Esophagus squamous epithelium (tissue), 5 donors: ENCODE data around the gene HDDC2. TPM values are rescaled to one million over a fixed set of nuclear protein-coding genes. Genes with fewer than 3 reads are reported as not detected.

ENCODE experiments used
- DNase-seq: peaks from one replicate; lab custom pipeline; 2025; lab: John Stamatoyannopoulos, UW
- H3K27ac ChIP-seq, 4 donors: fragments of 200-600 bp; sonication (generic); one replicate each; pipeline ENCODE4 v1.5.1; 2016 to 2019; ENCODE audit warnings: mild to moderate bottlenecking in 1 of 4
- H3K27me3 ChIP-seq, 4 donors: fragments of 200-600 bp; sonication (generic); 1 replicate in 3 of 4; 2 replicates in 1 of 4; pipeline versions ENCODE4 v1.5.1 to v1.6.0; 2017 to 2021; ENCODE audit warnings: antibody characterized with exemption in 1 of 4
- H3K36me3 ChIP-seq, 3 donors: fragments of 200-600 bp; sonication (generic); one replicate each; pipeline ENCODE4 v1.5.1; 2016 to 2019
- H3K4me1 ChIP-seq, 3 donors: fragments of 200-600 bp; sonication (generic); one replicate each; pipeline ENCODE4 v1.5.1; 2017 to 2019
- H3K4me3 ChIP-seq, 4 donors: fragments of 200-600 bp; sonication (generic); 1 replicate in 3 of 4; 2 replicates in 1 of 4; pipeline ENCODE4 v1.5.1; 2016 to 2019; ENCODE audit warnings: mild to moderate bottlenecking in 2 of 4, moderate library complexity in 1 of 4
- H3K9me3 ChIP-seq, 3 donors: fragments of 200-600 bp; sonication (generic); one replicate each; pipeline ENCODE4 v1.5.1; 2016 to 2019
- CTCF ChIP-seq, 6 experiments: fragments of 450-650 bp in 4 of 6; fragments of 200-600 bp in 2 of 6; sonication (generic) in 2 of 6; IDR thresholded peaks; one replicate each; pipeline ENCODE4 v1.5.1; 2016 to 2019; ENCODE audit warnings: antibody characterized with exemption in 6 of 6, mild to moderate bottlenecking in 4 of 6, moderate library complexity in 4 of 6
- POLR2A ChIP-seq, 4 donors: fragments of 450-650 bp; IDR thresholded peaks; one replicate each; pipeline ENCODE4 v1.6.1; 2017; ENCODE audit warnings: antibody characterized with exemption in 4 of 4, mild to moderate bottlenecking in 4 of 4, moderate library complexity in 3 of 4
- WGBS, 2 donors: methylation state at CpG; one replicate each; pipeline ENCODE4 v1.1.5; 2018; 5-methylcytosine and 5-hydroxymethylcytosine counted together
- intact Hi-C: fragments of 100-400 bp; cut with DNase I; formaldehyde crosslinking; loops from one replicate; pipeline ENCODE4 v1.15.0; 2022
- total RNA-seq, 4 donors: library from RNA; depleted of rRNA; stranded (reverse); fragments of >200 nt; gene quantifications; one replicate each; pipeline ENCODE4 v1.1.0, GENCODE V29; 2016
- donor health status: DM: yes; HTN: yes; CAD: no.

Gene HDDC2
- total RNA-seq, 4 donors from 2014 or later = 49.2 to 84.7 (median 53.3) TPM

GRCh38 chr6:125258651-125259353 is 43.0 kb downstream of the HDDC2 start:
- H3K36me3 ChIP-seq = peaks cover 0 to 43% (median 0%) of the 10 kb centered on the region in 3 donors
- peaks cover 0 to 15% (median under 1%) of the 10 kb centered on the region in 3 donors for H3K4me1 ChIP-seq
- no peaks in the 10 kb centered on the region for H3K27me3 ChIP-seq
- no peak for TF ChIP-seq POLR2A (IDR thresholded peaks at IDR 0.05)
- no peak for TF ChIP-seq CTCF (IDR thresholded peaks at IDR 0.05)
- no peak overlapping the region for H3K4me3 ChIP-seq
- no peak overlapping the region for H3K27ac ChIP-seq
- DNase-seq = no peak
- intact Hi-C loops = no loop called here
- H3K9me3 ChIP-seq = no peaks in the 10 kb centered on the region
- 86 to 89% methylated on average over 2 of the region's 2 CpGs for WGBS, 2 donors

- Histone ChIP-seq H3K4me3 (no peak overlapping the region), H3K36me3 (peaks cover 0 to 31% (median 0%) of the 10 kb centered on the region in 3 donors), H3K9me3 (no peaks in the 10 kb centered on the region), H3K27ac (no peak overlapping the region), H3K4me1 (peaks cover 8 to 28% (median 13%) of the 10 kb centered on the region in 3 donors), H3K27me3 (no peaks in the 10 kb centered on the region)
- intact Hi-C loops = no loop called here
- TF ChIP-seq CTCF (IDR thresholded peaks at IDR 0.05) = no peak
- TF ChIP-seq POLR2A (IDR thresholded peaks at IDR 0.05) = no peak
- WGBS, 2 donors = 93 to 95% methylated on average over 3 of the region's 3 CpGs
- DNase-seq = no peak
Observed at GRCh38 chr6:125257351-125257750, 44.4 kb downstream of the HDDC2 start.

- intact Hi-C loops = no loop called here
- H3K4me3 ChIP-seq = no peak overlapping the region
- peaks cover 0 to 39% (median 0%) of the 10 kb centered on the region in 3 donors for H3K36me3 ChIP-seq
- peaks cover 8 to 34% (median 17%) of the 10 kb centered on the region in 3 donors for H3K4me1 ChIP-seq
- no peak for DNase-seq
- no peaks in the 10 kb centered on the region for H3K9me3 ChIP-seq
- TF ChIP-seq POLR2A (IDR thresholded peaks at IDR 0.05) = no peak
- TF ChIP-seq CTCF (IDR thresholded peaks at IDR 0.05) = no peak
- no peak overlapping the region for H3K27ac ChIP-seq
- no peaks in the 10 kb centered on the region for H3K27me3 ChIP-seq
- 55 to 58% methylated on average over 3 of the region's 3 CpGs for WGBS, 2 donors
Observed at GRCh38 chr6:125255201-125255600, 46.6 kb downstream of the HDDC2 start.

GRCh38 chr6:125254321-125254720 is 47.4 kb downstream of the HDDC2 start:
- no peak for DNase-seq
- intact Hi-C loops = no loop called here
- Histone ChIP-seq H3K4me1 (peaks cover 8 to 34% (median 17%) of the 10 kb centered on the region in 3 donors), H3K36me3 (peaks cover 0 to 38% (median 0%) of the 10 kb centered on the region in 3 donors), H3K4me3 (no peak overlapping the region), H3K27ac (no peak overlapping the region), H3K9me3 (no peaks in the 10 kb centered on the region), H3K27me3 (no peaks in the 10 kb centered on the region)
- no peak for TF ChIP-seq POLR2A (IDR thresholded peaks at IDR 0.05)
- TF ChIP-seq CTCF (IDR thresholded peaks at IDR 0.05) = no peak
- 60 to 76% methylated on average over 3 of the region's 3 CpGs for WGBS, 2 donors

- Histone ChIP-seq H3K9me3 (no peaks in the 10 kb centered on the region), H3K27ac (peak overlapping the region in 2 of 4 donors; percentile 24 to 34), H3K4me1 (peaks cover 8 to 34% (median 17%) of the 10 kb centered on the region in 3 donors), H3K36me3 (peaks cover 0 to 39% (median 0%) of the 10 kb centered on the region in 3 donors), H3K27me3 (no peaks in the 10 kb centered on the region), H3K4me3 (no peak overlapping the region)
- DNase-seq = no peak
- intact Hi-C loops = no loop called here
- 37 to 52% methylated on average over 2 of the region's 2 CpGs for WGBS, 2 donors
- no peak for TF ChIP-seq CTCF (IDR thresholded peaks at IDR 0.05)
- no peak for TF ChIP-seq POLR2A (IDR thresholded peaks at IDR 0.05)
Observed at GRCh38 chr6:125253881-125254280, 47.9 kb downstream of the HDDC2 start.
